HEK293T (cell line): Measurements from ENCODE around the gene CNTF.

Experiments
- CTCF ChIA-PET: fragments of 350-600 bp; formaldehyde crosslinking; extraction: SDS; loops from one replicate; lab custom pipeline; 2021; ENCODE audit warnings: antibody characterized with exemption, inconsistent platforms; lab: Yijun Ruan, JAX
- POLR2A ChIA-PET: fragments of 350-600 bp; formaldehyde crosslinking; extraction: SDS; loops from one replicate; lab custom pipeline; 2020; ENCODE audit warnings: antibody characterized with exemption, inconsistent platforms; lab: Yijun Ruan, JAX
- DNase-seq: peaks from one replicate; pipeline ENCODE4 v3.0.0; 2012; ENCODE audit warnings: mixed read lengths; ENCODE audit errors: extremely low spot score
- ARNT ChIP-seq: fragments of 450-650 bp; IDR thresholded peaks from 2 replicates; pipeline ENCODE4 v1.6.1; 2017; ENCODE audit warnings: mild to moderate bottlenecking
- BHLHE40 ChIP-seq: fragments of 450-650 bp; IDR thresholded peaks from 2 replicates; pipeline ENCODE4 v1.6.1; 2016; ENCODE audit warnings: mild to moderate bottlenecking, moderate library complexity, borderline replicate concordance
- CTBP1 ChIP-seq: fragments of 450-650 bp; IDR thresholded peaks from 2 replicates; pipeline ENCODE4 v1.6.1; 2016; ENCODE audit warnings: borderline replicate concordance
- ELF4 ChIP-seq: fragments of 450-650 bp; IDR thresholded peaks from 2 replicates; pipeline ENCODE4 v1.6.1; 2017; ENCODE audit warnings: antibody characterized with exemption
- FOXA1 ChIP-seq: fragments of 450-650 bp; IDR thresholded peaks from 2 replicates; pipeline ENCODE4 v1.6.1; 2016; ENCODE audit warnings: mild to moderate bottlenecking
- FOXK2 ChIP-seq: fragments of 450-650 bp; IDR thresholded peaks from 2 replicates; pipeline ENCODE4 v1.6.1; 2016; ENCODE audit warnings: mild to moderate bottlenecking
- FOXM1 ChIP-seq: fragments of 450-650 bp; IDR thresholded peaks from 2 replicates; pipeline ENCODE4 v1.6.1; 2017; ENCODE audit warnings: mild to moderate bottlenecking, borderline replicate concordance
- HDGF ChIP-seq: fragments of 450-650 bp; IDR thresholded peaks from 2 replicates; pipeline ENCODE4 v1.6.1; 2017; ENCODE audit warnings: antibody characterized with exemption, borderline replicate concordance
- L3MBTL2 ChIP-seq: fragments of 450-650 bp; conservative IDR thresholded peaks from 2 replicates; pipeline ENCODE4 v1.6.1; 2016; ENCODE audit warnings: mild to moderate bottlenecking
- NFRKB ChIP-seq: fragments of 450-650 bp; IDR thresholded peaks from 2 replicates; pipeline ENCODE4 v1.6.1; 2016; ENCODE audit warnings: mild to moderate bottlenecking, moderate library complexity
- SP1 ChIP-seq: fragments of 450-650 bp; IDR thresholded peaks from 2 replicates; pipeline ENCODE4 v1.6.1; 2017
- SUZ12 ChIP-seq: fragments of 450-650 bp; IDR thresholded peaks from 2 replicates; pipeline ENCODE4 v1.6.1; 2016; ENCODE audit warnings: mild to moderate bottlenecking
- TARDBP ChIP-seq: fragments of 450-650 bp; IDR thresholded peaks from 2 replicates; pipeline ENCODE4 v1.6.1; 2016
- ZNF384 ChIP-seq: fragments of 450-650 bp; IDR thresholded peaks from 2 replicates; pipeline ENCODE4 v1.6.1; 2016
- TF ChIP-seq, protein P1 (sequence below): fragments of 450-650 bp; IDR thresholded peaks from 2 replicates; pipeline ENCODE4 v1.6.1; 2016

The CNTF gene

DNA sequence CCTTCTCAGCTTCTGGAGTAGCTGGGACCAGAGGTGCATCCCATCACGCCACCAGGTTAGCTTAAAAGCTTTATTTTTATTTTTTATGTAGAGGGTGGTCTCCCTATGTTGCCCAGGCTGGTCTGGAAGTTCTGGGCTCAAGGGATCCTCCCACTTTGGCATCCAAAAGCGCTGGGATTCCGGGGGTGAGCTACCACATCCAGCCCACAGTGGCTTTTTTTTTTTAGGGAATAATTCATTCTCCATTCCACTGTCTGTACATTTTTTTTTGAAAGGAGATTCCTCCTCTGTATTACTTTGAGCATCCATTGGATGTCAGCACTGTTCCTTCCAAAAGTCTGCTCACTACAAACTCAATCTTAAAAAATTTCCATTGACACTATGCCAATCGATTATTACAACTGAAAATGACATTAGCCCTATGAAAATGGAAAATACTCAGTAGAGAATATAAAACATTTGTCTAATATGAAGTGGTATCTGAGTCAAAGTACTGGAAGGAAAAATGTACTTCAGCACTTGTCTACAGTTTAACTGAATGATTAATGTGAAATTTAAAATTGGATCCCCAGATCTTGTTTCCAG, 45.5 kb upstream of the CNTF start:
- POLR2A ChIA-PET: interaction anchor here (1.0 to 1.9 kb wide), 3 partner anchors 9 to 53 kb away, joined by 3 to 17 read pairs (median 3); no protein-coding TSS in a partner anchor
- TF ChIP-seq L3MBTL2: no peak
- TF ChIP-seq, protein P1, sequence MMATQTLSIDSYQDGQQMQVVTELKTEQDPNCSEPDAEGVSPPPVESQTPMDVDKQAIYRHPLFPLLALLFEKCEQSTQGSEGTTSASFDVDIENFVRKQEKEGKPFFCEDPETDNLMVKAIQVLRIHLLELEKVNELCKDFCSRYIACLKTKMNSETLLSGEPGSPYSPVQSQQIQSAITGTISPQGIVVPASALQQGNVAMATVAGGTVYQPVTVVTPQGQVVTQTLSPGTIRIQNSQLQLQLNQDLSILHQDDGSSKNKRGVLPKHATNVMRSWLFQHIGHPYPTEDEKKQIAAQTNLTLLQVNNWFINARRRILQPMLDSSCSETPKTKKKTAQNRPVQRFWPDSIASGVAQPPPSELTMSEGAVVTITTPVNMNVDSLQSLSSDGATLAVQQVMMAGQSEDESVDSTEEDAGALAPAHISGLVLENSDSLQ: peak; percentile 59
- 0 out of 2 replicates have a peak, but pooled peaks have one; percentile 9 for TF ChIP-seq ZNF384
- CTCF ChIA-PET: interaction anchor here (0.5 to 1.4 kb wide), 5 partner anchors 15 to 581 kb away, joined by 3 to 5 read pairs (median 3); no protein-coding TSS in a partner anchor
- DNase-seq: peak; percentile 5

DNA sequence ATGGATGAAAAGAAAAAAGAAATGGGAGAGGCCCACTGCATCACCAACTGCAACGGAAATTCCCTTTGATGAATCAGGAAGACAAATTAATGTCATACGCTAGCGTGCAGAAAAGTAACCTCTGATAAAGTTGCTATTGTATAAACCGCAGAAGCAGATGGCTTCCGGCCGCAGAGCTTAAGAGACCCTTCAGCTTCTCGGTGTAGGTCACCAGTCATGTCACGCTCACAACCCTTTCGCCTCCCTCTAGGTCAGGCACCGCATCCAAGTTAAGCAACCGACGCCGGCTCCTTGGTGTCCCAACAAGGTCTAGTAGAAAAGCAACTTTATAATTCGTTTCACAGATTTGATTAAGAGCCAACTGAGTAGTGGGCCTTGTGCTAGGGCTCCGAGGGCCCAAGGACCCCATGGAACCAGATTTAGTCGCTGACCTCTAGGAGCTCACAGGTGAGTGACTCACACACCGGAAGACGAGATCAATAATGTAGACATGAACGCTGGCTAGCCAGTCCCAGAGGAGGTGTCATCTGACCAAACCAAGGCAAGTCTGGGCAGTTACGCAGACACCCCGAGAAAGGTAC, 44.8 kb upstream of the CNTF start:
- TF ChIP-seq L3MBTL2 (0 out of 2 replicates have a peak, but pooled peaks have one; percentile 55), HDGF (0 out of 2 replicates have a peak, but pooled peaks have one; percentile 64), ARNT (no peak)
- TF ChIP-seq, protein P1: peak; percentile 45
- POLR2A ChIA-PET: interaction anchor here (0.7 to 1.9 kb wide), 9 partner anchors 10 to 898 kb away, joined by 3 to 17 read pairs (median 3); partner anchors contain the start of gene FAM111A
- CTCF ChIA-PET: interaction anchor here (0.7 to 1.4 kb wide), 2 partner anchors 15 to 581 kb away, joined by 4 to 5 read pairs; no protein-coding TSS in a partner anchor
- peak; percentile 7 for DNase-seq

DNA sequence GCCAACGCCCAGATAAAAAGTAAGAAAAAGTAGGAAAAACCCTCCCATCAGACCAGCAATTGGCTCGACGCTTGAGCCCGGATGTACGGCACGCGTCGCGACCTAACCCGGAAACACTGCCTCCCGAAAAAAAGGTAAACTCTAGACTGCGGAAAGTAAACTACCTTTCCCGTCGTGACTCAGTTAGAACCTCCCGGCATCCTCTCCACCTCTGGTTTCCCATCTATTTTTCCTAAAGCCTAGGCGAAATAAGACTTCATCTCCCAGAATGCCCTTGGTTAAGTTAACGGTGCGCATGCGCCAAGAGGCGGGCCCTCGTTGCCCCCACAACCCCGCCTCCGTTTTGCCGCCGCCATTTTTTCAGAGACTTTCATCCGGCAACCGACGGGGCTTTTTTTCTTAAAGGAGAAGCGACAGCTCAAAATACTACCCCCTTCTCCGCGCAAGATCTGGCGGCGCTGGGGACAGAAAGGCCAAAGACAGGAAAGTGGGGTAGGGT, 44.3 kb upstream of the CNTF start:
- peak; percentile 79 for DNase-seq
- POLR2A ChIA-PET: interaction anchor here (0.7 to 1.9 kb wide), 9 partner anchors 10 to 898 kb away, joined by 3 to 17 read pairs (median 3); partner anchors contain the start of gene FAM111A
- CTCF ChIA-PET: interaction anchor here (1.1 kb wide), 1 partner anchor 778 kb away, joined by 3 read pairs; no protein-coding TSS in a partner anchor
- TF ChIP-seq HDGF: no peak
- TF ChIP-seq NFRKB: peak; percentile 77
- TF ChIP-seq FOXK2: no peak
- peak; percentile 71 for TF ChIP-seq ELF4
- no peak; the same call in none of the 2 replicates for TF ChIP-seq L3MBTL2
- TF ChIP-seq BHLHE40: no peak
- TF ChIP-seq ZNF384: peak; percentile 81

DNA sequence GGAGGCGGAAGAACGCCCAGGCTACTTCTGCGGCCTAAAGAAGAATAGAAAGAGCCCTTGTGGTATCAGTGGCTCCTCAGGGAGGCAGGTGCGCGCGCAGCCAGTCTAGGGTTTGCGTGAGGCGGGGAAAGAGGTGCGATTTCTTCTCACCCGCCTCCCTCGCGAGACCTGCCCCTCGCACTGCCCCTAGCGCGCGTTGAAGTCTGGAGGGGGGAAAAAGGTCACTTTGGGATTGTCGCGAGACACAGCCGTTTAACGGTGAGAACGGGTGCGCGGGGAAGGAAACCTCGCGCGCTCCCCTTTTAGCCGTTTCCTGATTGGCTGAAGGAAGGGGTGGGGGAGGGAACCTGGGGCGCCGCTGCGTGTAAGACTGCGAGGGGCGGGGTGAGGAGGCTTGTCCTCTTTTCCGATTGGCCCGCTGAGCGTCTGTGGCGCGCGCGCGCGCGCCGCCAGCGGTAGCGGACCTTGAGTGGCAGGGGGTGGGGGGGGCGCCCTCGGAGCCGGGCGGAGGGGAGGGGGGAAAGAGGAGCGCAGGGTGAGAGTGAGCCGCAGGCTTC, 43.8 kb upstream of the CNTF start, which contains the start of gene ZFP91:
Gene ZFP91 (plus strand): TSS at position 429 of the 557 bp plus-strand sequence. CDS start 219 bp downstream, outside the sequence.
- ChIA-PET POLR2A (interaction anchor here (0.7 to 1.9 kb wide), 5 partner anchors 11 to 899 kb away, joined by 3 to 17 read pairs (median 3); partner anchors contain the start of gene FAM111A), CTCF (interaction anchor here (1.1 kb wide), 1 partner anchor 778 kb away, joined by 3 read pairs; no protein-coding TSS in a partner anchor)
- no peak for TF ChIP-seq SUZ12
- TF ChIP-seq, protein P1: peak; percentile 77
- no peak for TF ChIP-seq SP1
- peak; percentile 29; the same call in 1 of the 2 replicates for TF ChIP-seq FOXM1
- peak; percentile 79 for TF ChIP-seq L3MBTL2
- TF ChIP-seq BHLHE40: no peak
- no peak for TF ChIP-seq FOXA1
- TF ChIP-seq TARDBP: no peak; the same call in 1 of the 2 replicates
- DNase-seq: peak; percentile 81

DNA sequence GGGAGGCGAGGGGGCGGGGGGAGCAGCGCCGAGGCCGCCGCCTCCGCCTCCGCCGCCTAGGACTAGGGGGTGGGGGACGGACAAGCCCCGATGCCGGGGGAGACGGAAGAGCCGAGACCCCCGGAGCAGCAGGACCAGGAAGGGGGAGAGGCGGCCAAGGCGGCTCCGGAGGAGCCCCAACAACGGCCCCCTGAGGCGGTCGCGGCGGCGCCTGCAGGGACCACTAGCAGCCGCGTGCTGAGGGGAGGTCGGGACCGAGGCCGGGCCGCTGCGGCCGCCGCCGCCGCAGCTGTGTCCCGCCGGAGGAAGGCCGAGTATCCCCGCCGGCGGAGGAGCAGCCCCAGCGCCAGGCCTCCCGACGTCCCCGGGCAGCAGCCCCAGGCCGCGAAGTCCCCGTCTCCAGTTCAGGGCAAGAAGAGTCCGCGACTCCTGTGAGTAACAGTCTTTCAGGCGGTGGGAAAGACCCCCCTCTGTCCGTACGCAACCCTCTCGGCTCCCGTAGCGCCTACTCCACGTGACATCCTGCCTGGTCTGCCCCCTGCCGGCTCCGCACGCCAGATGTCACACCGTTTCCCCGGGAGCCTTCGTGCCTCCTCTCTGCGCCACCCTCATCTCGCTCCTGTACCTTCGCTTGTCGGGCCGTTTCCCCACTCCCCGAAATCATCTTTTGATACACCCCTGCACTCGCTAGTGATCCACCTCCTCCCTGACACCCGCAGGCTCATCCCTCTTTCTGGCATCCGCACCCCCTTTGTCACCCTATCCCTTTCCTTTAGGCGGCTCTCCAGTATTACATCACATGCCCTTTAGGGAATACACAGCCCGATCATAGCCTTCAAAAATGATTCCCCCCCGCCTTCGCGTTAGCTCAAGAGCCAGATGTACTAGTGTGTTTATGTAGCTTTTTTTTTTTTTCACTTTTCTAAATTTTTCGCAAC, 43.0 kb upstream of the CNTF start:
- peak; percentile 70 for DNase-seq
- POLR2A ChIA-PET: no interaction called here
- CTCF ChIA-PET: interaction anchor here (1.1 kb wide), 1 partner anchor 779 kb away, joined by 3 read pairs; no protein-coding TSS in a partner anchor

More for the DNA sequence above, 43.0 kb upstream of the CNTF start:
- TF ChIP-seq ARNT: no peak
- TF ChIP-seq FOXM1: no peak
- TF ChIP-seq ELF4: no peak
- TF ChIP-seq CTBP1: peak; percentile 35; the same call in 1 of the 2 replicates
- TF ChIP-seq ZNF384: peak; percentile 51
- TF ChIP-seq HDGF: no peak
- TF ChIP-seq NFRKB: no peak
- peak; percentile 94 for TF ChIP-seq L3MBTL2
